Measurements from ENCODE around the gene CLEC16A. TPM values are rescaled to one million over a fixed set of nuclear protein-coding genes. Genes with fewer than 3 reads are reported as not detected.

CLEC16A gene
- total RNA-seq, 1 donor from 2014 or later: 57.6 TPM

GRCh38 chr16:10942352-10943063 lies 1.9 kb upstream of the CLEC16A start, which contains the start of gene DEXI:
TSS of gene DEXI (minus strand) at chr16:10942468. CDS start at chr16:10942005, 463 bp downstream.
- peaks cover 10% of the 10 kb centered on the region for H3K36me3 Mint-ChIP-seq (ENCODE audit: low read depth)
- DNase-seq (peak; percentile 94), ATAC-seq (ENCODE audit: low read depth) (peak; percentile 80)
- ChIA-PET CTCF (interaction anchor here (0.7 to 1.0 kb wide), 2 partner anchors 12 to 24 kb away, joined by 3 to 6 read pairs; no protein-coding TSS in a partner anchor), POLR2A (interaction anchor here (0.5 to 2.5 kb wide), 22 partner anchors 8 to 727 kb away, joined by 3 to 15 read pairs (median 4); partner anchors contain the start of genes CIITA, NUBP1 and SOCS1)
- no peaks in the 10 kb centered on the region for H3K9me3 Mint-ChIP-seq
- TF ChIP-seq, protein P1, sequence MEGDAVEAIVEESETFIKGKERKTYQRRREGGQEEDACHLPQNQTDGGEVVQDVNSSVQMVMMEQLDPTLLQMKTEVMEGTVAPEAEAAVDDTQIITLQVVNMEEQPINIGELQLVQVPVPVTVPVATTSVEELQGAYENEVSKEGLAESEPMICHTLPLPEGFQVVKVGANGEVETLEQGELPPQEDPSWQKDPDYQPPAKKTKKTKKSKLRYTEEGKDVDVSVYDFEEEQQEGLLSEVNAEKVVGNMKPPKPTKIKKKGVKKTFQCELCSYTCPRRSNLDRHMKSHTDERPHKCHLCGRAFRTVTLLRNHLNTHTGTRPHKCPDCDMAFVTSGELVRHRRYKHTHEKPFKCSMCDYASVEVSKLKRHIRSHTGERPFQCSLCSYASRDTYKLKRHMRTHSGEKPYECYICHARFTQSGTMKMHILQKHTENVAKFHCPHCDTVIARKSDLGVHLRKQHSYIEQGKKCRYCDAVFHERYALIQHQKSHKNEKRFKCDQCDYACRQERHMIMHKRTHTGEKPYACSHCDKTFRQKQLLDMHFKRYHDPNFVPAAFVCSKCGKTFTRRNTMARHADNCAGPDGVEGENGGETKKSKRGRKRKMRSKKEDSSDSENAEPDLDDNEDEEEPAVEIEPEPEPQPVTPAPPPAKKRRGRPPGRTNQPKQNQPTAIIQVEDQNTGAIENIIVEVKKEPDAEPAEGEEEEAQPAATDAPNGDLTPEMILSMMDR (IDR thresholded peaks at IDR 0.05): no peak
- peaks cover 85% of the 10 kb centered on the region for H3K4me1 Mint-ChIP-seq
- H3K27ac Mint-ChIP-seq: peak within 1 kb of the TSS; percentile 81
- no peaks in the 10 kb centered on the region for H3K27me3 Mint-ChIP-seq
- peak within 1 kb of the TSS; percentile 90 for H3K4me3 Mint-ChIP-seq
- intact Hi-C loops (cut with micrococcal nuclease): loop anchor here (1.0 to 10.0 kb wide), 3 partner anchors 12 to 1862 kb away; partner anchors contain the start of gene CPPED1

DNA sequence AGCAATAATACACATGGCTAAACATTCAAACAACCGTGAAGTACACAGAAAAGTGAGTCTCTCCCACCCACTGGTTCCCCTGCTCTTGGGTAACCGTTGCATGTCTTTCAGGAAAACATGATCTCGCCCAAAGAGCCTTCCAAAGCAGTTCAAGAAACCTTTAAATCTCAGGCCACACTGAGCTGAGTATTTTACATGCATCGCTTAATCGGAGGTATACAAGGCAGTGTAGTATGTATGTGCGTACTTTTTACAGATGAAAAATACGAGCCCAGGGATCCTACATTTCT lies 1.4 kb upstream of the CLEC16A start:
- no peaks in the 10 kb centered on the region for H3K27me3 Mint-ChIP-seq
- ATAC-seq (ENCODE audit: low read depth) (no peak), DNase-seq (no peak)
- POLR2A ChIA-PET: interaction anchor here (1.3 to 2.5 kb wide), 2 partner anchors 17 to 24 kb away, joined by 5 to 8 read pairs; no protein-coding TSS in a partner anchor
- CTCF ChIA-PET: no interaction called here
- H3K4me1 Mint-ChIP-seq: peaks cover 83% of the 10 kb centered on the region
- peaks cover 7% of the 10 kb centered on the region for H3K36me3 Mint-ChIP-seq (ENCODE audit: low read depth)
- peak overlapping the region; percentile 90 for H3K4me3 Mint-ChIP-seq
- TF ChIP-seq, protein P1 (IDR thresholded peaks at IDR 0.05): no peak
- peak overlapping the region; percentile 53 for H3K27ac Mint-ChIP-seq
- intact Hi-C loops (cut with micrococcal nuclease): loop anchor here (10.0 kb wide), 2 partner anchors 648 to 1862 kb away; partner anchors contain the start of gene CPPED1
- H3K9me3 Mint-ChIP-seq: no peaks in the 10 kb centered on the region

GRCh38 chr16:10945065-10945787 lies 862 bp downstream of the CLEC16A start:
- ATAC-seq (ENCODE audit: low read depth) (no peak), DNase-seq (no peak)
- Mint-ChIP-seq H3K4me3 (peak overlapping the region; percentile 89), H3K27ac (peak overlapping the region; percentile 81), H3K4me1 (peaks cover 83% of the 10 kb centered on the region), H3K27me3 (no peaks in the 10 kb centered on the region), H3K36me3 (ENCODE audit: low read depth) (peaks cover 7% of the 10 kb centered on the region), H3K9me3 (no peaks in the 10 kb centered on the region)
- TF ChIP-seq, protein P1 (IDR thresholded peaks at IDR 0.05): no peak
- CTCF ChIA-PET: interaction anchor here (1.2 kb wide), 1 partner anchor 18 kb away, joined by 4 read pairs; no protein-coding TSS in a partner anchor
- POLR2A ChIA-PET: interaction anchor here (0.5 to 2.0 kb wide), 13 partner anchors 10 to 906 kb away, joined by 3 to 18 read pairs (median 4); partner anchors contain the start of genes NUBP1, RSL1D1 and SOCS1
- intact Hi-C loops (cut with micrococcal nuclease): loop anchor here (2.0 to 10.0 kb wide), 5 partner anchors 68 to 1860 kb away; partner anchors contain the start of genes CIITA, CPPED1, GSPT1 and ZC3H7A

DNA sequence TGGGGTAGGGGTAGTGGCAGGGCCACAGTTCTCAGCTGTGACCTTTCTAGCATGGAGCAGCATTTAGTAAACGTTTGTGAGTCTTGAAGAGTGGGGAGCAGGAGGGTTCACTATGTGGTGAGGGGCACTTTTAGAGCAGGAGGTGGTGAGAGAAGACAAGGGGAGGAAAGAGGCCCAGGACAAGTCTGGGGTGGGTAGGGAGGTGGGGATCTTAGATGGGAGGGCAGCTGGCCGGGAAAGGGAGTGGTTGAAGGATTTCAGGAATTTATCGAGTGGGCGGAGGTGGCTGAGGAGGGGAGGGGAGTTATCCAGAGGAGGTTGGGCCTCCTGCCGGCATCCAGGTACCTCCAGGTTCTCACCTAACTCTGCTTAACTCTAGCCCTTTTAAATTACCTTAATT lies 1.9 kb downstream of the CLEC16A start:
- ATAC-seq (ENCODE audit: low read depth) (no peak), DNase-seq (no peak)
- H3K4me1 Mint-ChIP-seq: peaks cover 81% of the 10 kb centered on the region
- H3K4me3 Mint-ChIP-seq: peak overlapping the region; percentile 89
- ChIA-PET POLR2A (no interaction called here), CTCF (interaction anchor here (0.7 kb wide), 2 partner anchors 9 kb away, joined by 3 read pairs; no protein-coding TSS in a partner anchor)
- H3K27ac Mint-ChIP-seq: peak overlapping the region; percentile 21
- TF ChIP-seq, protein P1 (IDR thresholded peaks at IDR 0.05): no peak
- H3K27me3 Mint-ChIP-seq: no peaks in the 10 kb centered on the region
- H3K9me3 Mint-ChIP-seq: no peaks in the 10 kb centered on the region
- intact Hi-C loops (cut with micrococcal nuclease): loop anchor here (5.0 to 10.0 kb wide), 4 partner anchors 652 to 1858 kb away; partner anchors contain the start of genes CPPED1, GSPT1 and ZC3H7A
- H3K36me3 Mint-ChIP-seq (ENCODE audit: low read depth): peaks cover 7% of the 10 kb centered on the region
